K562 (cell line): Measurements from ENCODE around the gene GABARAPL2. TPM values are rescaled to one million over a fixed set of nuclear protein-coding genes. Genes with fewer than 3 reads are reported as not detected.

Experiments
- DACH1 ChIP-seq: fragments of 450-650 bp; IDR thresholded peaks from 2 replicates; pipeline ENCODE4 v1.6.1; 2018; ENCODE audit not compliant: partially characterized antibody
- EP300 ChIP-seq: IDR thresholded peaks from 2 replicates; pipeline ENCODE4 v1.6.1; 2012; ENCODE audit warnings: low read length, improper control_type of control experiment
- ETV1 ChIP-seq: fragments of 450-650 bp; conservative IDR thresholded peaks from 2 replicates; pipeline ENCODE4 v1.6.1; 2016; ENCODE audit warnings: missing genetic modification characterization, control low read depth, low read depth, missing compliant biosample characterization
- FOS ChIP-seq: IDR thresholded peaks from 3 replicates; pipeline ENCODE4 v1.6.1; 2011; ENCODE audit not compliant: insufficient read length; ENCODE audit errors: extremely low read depth
- GTF2E2 ChIP-seq: fragments of 200-800 bp; sonication (Bioruptor generic); IDR thresholded peaks from 2 replicates; pipeline ENCODE4 v1.6.1; 2016; ENCODE audit warnings: missing genetic modification characterization, missing compliant biosample characterization
- HDAC2 ChIP-seq: fragments of 450-650 bp; IDR thresholded peaks from 2 replicates; pipeline ENCODE4 v1.6.1; 2016; ENCODE audit warnings: mild to moderate bottlenecking
- HEY1 ChIP-seq: fragments of 250-450 bp; sonication (Bioruptor Pico); IDR thresholded peaks from 2 replicates; pipeline ENCODE4 v1.5.0; 2020; ENCODE audit warnings: mild to moderate bottlenecking, moderate library complexity, borderline replicate concordance
- LEF1 ChIP-seq: fragments of 450-650 bp; IDR thresholded peaks from 2 replicates; pipeline ENCODE4 v1.6.1; 2016; ENCODE audit warnings: mild to moderate bottlenecking
- MCM5 ChIP-seq: fragments of 450-650 bp; IDR thresholded peaks from 2 replicates; pipeline ENCODE4 v1.6.1; 2016; ENCODE audit warnings: low read depth
- POU5F1 ChIP-seq: fragments of 150-350 bp; IDR thresholded peaks from 2 replicates; pipeline ENCODE4 v1.6.1; 2014; ENCODE audit warnings: borderline replicate concordance, low read length, low read depth, mild to moderate bottlenecking; ENCODE audit not compliant: partially characterized antibody
- RCOR1 ChIP-seq, 2 experiments: IDR thresholded peaks; 2 replicates each; pipeline ENCODE4 v1.6.1; 2012; ENCODE audit warnings: low read depth in 2 of 2, low read length in 2 of 2, borderline replicate concordance in 1 of 2, improper control_type of control experiment in 1 of 2
- RFX7 ChIP-seq: fragments of 250-450 bp; sonication (Bioruptor Pico); IDR thresholded peaks from 2 replicates; pipeline ENCODE4 v1.5.1; 2021; ENCODE audit warnings: mild to moderate bottlenecking
- SRSF7 ChIP-seq: fragments of 200-400 bp; formaldehyde crosslinking; optimal IDR thresholded peaks from 2 replicates; pipeline ENCODE3; 2017; ENCODE audit warnings: mild to moderate bottlenecking, low read depth, low read length
- TAF7 ChIP-seq: fragments of 450-650 bp; IDR thresholded peaks from 2 replicates; pipeline ENCODE4 v1.6.1; 2016; ENCODE audit warnings: missing genetic modification characterization, missing compliant biosample characterization
- TEAD2 ChIP-seq: fragments of 450-650 bp; IDR thresholded peaks from 2 replicates; pipeline ENCODE4 v1.6.1; 2016; ENCODE audit warnings: missing genetic modification characterization, control low read depth, missing compliant biosample characterization
- YBX1 ChIP-seq: fragments of 450-650 bp; IDR thresholded peaks from 2 replicates; pipeline ENCODE4 v1.7.1; 2016; ENCODE audit warnings: mild to moderate bottlenecking
- ZKSCAN3 ChIP-seq: fragments of 250-450 bp; sonication (Bioruptor Pico); IDR thresholded peaks from 2 replicates; pipeline ENCODE4 v1.4.0; 2020
- ZKSCAN8 ChIP-seq: fragments of 200-800 bp; sonication (Bioruptor generic); IDR thresholded peaks from 2 replicates; pipeline ENCODE4 v1.6.1; 2016; ENCODE audit warnings: missing genetic modification characterization, missing compliant biosample characterization
- ZNF384 ChIP-seq: IDR thresholded peaks from 2 replicates; pipeline ENCODE4 v1.6.1; 2012; ENCODE audit warnings: low read depth, low read length, improper control_type of control experiment
- ZNF586 ChIP-seq: fragments of 450-650 bp; formaldehyde crosslinking; conservative IDR thresholded peaks from 2 replicates; pipeline ENCODE4 v1.4.0; 2020; ENCODE audit warnings: mild to moderate bottlenecking, moderate library complexity
- polyA plus RNA-seq, 8 experiments: library from polyadenylated mRNA; depleted of rRNA in 4 of 8; stranded (reverse) in 5 of 8; unstranded in 3 of 8; fragments of >200 nt; fragmentation: Nextera tagmentation in 2 of 8; fragmentation: Illumina TruSeq in 1 of 8; extraction: Ambion mirVana in 2 of 8; extraction: Trizol in 1 of 8; gene quantifications; 2 replicates each; pipeline versions ENCODE4 v1.2.1 to v1.2.3, GENCODE V29; 2011 to 2014; ENCODE audit warnings: inconsistent platforms in 1 of 8, missing spikeins in 1 of 8
- total RNA-seq, 7 experiments: library from RNA; depleted of rRNA in 6 of 7; stranded (reverse); fragments of >200 nt in 6 of 7; fragmentation: Illumina TruSeq in 2 of 7; extraction: Trizol in 2 of 7; gene quantifications; 2 replicates each; pipeline versions ENCODE4 v1.2.1 to v1.2.3, GENCODE V29; 2011 to 2021; ENCODE audit warnings: low replicate concordance in 1 of 7
- TF ChIP-seq, protein P1 (sequence below): sonication (generic); formaldehyde crosslinking; IDR thresholded peaks from 2 replicates; pipeline ENCODE4 v1.8.1; 2023; ENCODE audit warnings: missing genetic modification reagents, mild to moderate bottlenecking, borderline replicate concordance
- TF ChIP-seq, protein P2 (sequence below): fragments of 450-650 bp; IDR thresholded peaks from 2 replicates; pipeline ENCODE4 v1.6.1; 2016
- TF ChIP-seq, protein P3 (sequence below): fragments of 450-650 bp; formaldehyde crosslinking; IDR thresholded peaks from 2 replicates; pipeline ENCODE4 v1.4.0; 2022; ENCODE audit warnings: mild to moderate bottlenecking, moderate library complexity
- TF ChIP-seq, protein P4 (sequence below): fragments of 450-650 bp; IDR thresholded peaks from 2 replicates; pipeline ENCODE4 v1.6.1; 2016; ENCODE audit warnings: antibody characterized with exemption

GABARAPL2 gene
- total and polyA plus RNA-seq, 9 of the 15 experiments (the other 6 are each of a cell fraction or from before 2014, with no cell fraction given) = 42.1 to 288 (median 91.8) TPM

DNA sequence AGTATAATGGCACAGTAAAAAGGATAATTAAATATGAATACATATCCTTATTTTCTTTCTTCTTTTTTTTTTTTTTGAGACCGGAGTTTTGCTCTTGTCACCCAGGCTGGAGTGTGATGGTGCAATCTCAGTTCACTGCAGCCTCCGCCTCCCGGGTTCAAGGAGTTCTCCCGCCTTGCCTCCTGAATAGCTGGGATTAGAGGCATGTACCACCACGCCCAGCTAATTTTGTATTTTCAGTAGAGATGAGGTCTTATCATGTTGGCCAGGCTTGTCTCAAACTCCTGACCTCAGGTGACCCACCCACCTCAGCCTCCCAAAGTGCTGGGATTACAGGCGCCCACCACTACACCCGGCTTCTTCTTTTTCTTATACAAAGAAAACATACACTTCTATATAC, 12.0 kb downstream of the GABARAPL2 start (continued):
- TF ChIP-seq, protein P1, sequence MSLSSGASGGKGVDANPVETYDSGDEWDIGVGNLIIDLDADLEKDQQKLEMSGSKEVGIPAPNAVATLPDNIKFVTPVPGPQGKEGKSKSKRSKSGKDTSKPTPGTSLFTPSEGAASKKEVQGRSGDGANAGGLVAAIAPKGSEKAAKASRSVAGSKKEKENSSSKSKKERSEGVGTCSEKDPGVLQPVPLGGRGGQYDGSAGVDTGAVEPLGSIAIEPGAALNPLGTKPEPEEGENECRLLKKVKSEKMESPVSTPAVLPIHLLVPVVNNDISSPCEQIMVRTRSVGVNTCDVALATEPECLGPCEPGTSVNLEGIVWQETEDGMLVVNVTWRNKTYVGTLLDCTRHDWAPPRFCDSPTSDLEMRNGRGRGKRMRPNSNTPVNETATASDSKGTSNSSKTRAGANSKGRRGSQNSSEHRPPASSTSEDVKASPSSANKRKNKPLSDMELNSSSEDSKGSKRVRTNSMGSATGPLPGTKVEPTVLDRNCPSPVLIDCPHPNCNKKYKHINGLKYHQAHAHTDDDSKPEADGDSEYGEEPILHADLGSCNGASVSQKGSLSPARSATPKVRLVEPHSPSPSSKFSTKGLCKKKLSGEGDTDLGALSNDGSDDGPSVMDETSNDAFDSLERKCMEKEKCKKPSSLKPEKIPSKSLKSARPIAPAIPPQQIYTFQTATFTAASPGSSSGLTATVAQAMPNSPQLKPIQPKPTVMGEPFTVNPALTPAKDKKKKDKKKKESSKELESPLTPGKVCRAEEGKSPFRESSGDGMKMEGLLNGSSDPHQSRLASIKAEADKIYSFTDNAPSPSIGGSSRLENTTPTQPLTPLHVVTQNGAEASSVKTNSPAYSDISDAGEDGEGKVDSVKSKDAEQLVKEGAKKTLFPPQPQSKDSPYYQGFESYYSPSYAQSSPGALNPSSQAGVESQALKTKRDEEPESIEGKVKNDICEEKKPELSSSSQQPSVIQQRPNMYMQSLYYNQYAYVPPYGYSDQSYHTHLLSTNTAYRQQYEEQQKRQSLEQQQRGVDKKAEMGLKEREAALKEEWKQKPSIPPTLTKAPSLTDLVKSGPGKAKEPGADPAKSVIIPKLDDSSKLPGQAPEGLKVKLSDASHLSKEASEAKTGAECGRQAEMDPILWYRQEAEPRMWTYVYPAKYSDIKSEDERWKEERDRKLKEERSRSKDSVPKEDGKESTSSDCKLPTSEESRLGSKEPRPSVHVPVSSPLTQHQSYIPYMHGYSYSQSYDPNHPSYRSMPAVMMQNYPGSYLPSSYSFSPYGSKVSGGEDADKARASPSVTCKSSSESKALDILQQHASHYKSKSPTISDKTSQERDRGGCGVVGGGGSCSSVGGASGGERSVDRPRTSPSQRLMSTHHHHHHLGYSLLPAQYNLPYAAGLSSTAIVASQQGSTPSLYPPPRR (CRISPR knock-in tag) = no peak
- TF ChIP-seq POU5F1 = no peak
- TF ChIP-seq, protein P2, sequence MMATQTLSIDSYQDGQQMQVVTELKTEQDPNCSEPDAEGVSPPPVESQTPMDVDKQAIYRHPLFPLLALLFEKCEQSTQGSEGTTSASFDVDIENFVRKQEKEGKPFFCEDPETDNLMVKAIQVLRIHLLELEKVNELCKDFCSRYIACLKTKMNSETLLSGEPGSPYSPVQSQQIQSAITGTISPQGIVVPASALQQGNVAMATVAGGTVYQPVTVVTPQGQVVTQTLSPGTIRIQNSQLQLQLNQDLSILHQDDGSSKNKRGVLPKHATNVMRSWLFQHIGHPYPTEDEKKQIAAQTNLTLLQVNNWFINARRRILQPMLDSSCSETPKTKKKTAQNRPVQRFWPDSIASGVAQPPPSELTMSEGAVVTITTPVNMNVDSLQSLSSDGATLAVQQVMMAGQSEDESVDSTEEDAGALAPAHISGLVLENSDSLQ = no peak
- TF ChIP-seq, protein P3, sequence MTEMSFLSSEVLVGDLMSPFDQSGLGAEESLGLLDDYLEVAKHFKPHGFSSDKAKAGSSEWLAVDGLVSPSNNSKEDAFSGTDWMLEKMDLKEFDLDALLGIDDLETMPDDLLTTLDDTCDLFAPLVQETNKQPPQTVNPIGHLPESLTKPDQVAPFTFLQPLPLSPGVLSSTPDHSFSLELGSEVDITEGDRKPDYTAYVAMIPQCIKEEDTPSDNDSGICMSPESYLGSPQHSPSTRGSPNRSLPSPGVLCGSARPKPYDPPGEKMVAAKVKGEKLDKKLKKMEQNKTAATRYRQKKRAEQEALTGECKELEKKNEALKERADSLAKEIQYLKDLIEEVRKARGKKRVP = no peak
- TF ChIP-seq EP300 = peak; percentile 75; the same call in 1 of the 2 replicates
- peak; percentile 60 for TF ChIP-seq HDAC2
- no peak for TF ChIP-seq ZNF586
- no peak for TF ChIP-seq GTF2E2 (tag)
- TF ChIP-seq RFX7 (CRISPR knock-in tag) = no peak
- TF ChIP-seq ZKSCAN8 (CRISPR knock-in tag) = no peak
- no peak for TF ChIP-seq SRSF7
- TF ChIP-seq ETV1 (tag) = no peak
- TF ChIP-seq ZNF384 = peak; percentile 29; the same call in 1 of the 2 replicates
- TF ChIP-seq MCM5 = no peak
- no peak for TF ChIP-seq DACH1
- TF ChIP-seq ZKSCAN3 (CRISPR knock-in tag) = no peak
- no peak for TF ChIP-seq FOS
- no peak for TF ChIP-seq TEAD2
- no peak for TF ChIP-seq TAF7
- 0 out of 2 replicates have a peak, but pooled peaks have one; percentile 51 for TF ChIP-seq LEF1
- TF ChIP-seq, protein P4, sequence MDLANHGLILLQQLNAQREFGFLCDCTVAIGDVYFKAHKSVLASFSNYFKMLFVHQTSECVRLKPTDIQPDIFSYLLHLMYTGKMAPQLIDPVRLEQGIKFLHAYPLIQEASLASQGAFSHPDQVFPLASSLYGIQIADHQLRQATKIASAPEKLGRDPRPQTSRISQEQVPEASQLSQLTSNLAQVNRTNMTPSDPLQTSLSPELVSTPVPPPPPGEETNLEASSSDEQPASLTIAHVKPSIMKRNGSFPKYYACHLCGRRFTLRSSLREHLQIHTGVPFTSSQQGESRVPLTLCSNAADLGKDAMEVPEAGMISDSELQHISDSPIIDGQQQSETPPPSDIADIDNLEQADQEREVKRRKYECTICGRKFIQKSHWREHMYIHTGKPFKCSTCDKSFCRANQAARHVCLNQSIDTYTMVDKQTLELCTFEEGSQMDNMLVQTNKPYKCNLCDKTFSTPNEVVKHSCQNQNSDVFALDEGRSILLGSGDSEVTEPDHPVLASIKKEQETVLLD = no peak
- TF ChIP-seq RCOR1 (IDR thresholded peaks at IDR 0.05; ENCODE audit: borderline replicate concordance in 1 of 2, low read depth in 2 of 2, low read length in 2 of 2) = peak in 1 of 2 experiments; percentile 89; a peak in 2 of 4 replicates
- no peak for TF ChIP-seq YBX1
- TF ChIP-seq HEY1 = no peak
